ENCODE data around the gene ACAD9.
A peak's percentile ranks its signal among the peaks of the same experiment; 100 is the strongest.
"Not testable (repeated sequence)": the region's sequence is repeated elsewhere in the genome, so short reads cannot be mapped to it uniquely, and the experiment has no call there.

ACAD9 gene
- 31.9 to 82.3 (median 53.6) reads per million in 17 experiments for total RNA-seq

DNA sequence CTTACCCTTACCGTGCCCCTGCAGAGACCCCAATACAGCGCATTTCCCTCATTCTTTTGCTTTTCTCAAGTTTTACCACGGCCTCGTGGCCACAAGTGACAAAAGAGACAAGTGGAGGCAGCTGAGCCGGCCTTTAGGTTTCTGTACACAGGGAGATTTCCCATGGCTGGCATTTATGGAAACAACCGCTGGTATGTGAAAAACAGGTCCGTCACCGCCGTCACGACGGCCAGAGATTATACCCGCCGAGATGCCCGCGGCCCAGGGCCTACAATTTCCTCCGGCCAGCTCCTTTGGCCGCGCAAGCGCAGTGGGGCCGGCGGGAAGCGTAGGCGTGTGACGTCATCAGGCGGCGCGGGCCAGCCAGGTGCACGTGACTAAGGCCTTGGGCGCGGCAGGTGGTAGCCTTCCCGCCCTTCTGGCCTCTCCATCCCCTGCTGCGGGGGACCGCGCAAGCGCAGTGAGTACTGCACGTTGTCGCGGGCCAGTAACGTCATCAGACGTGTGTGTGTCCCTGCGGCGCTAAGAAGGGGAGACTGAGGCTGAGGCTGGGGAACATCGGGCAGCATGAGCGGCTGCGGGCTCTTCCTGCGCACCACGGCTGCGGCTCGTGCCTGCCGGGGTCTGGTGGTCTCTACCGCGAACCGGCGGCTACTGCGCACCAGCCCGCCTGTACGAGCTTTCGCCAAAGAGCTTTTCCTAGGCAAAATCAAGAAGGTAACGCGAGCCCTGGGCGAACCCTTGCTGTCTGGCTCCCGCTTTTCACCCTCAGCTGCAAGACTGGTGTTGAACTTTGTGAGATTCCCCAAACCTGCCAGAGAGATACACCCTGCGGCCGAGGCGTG lies at the start of gene ACAD9:
TSS of gene ACAD9 (plus strand) at position 496 of the 845 bp plus-strand sequence. CDS start at position 568, 72 bp downstream.
- peak; percentile 99 for DNase-seq

DNA sequence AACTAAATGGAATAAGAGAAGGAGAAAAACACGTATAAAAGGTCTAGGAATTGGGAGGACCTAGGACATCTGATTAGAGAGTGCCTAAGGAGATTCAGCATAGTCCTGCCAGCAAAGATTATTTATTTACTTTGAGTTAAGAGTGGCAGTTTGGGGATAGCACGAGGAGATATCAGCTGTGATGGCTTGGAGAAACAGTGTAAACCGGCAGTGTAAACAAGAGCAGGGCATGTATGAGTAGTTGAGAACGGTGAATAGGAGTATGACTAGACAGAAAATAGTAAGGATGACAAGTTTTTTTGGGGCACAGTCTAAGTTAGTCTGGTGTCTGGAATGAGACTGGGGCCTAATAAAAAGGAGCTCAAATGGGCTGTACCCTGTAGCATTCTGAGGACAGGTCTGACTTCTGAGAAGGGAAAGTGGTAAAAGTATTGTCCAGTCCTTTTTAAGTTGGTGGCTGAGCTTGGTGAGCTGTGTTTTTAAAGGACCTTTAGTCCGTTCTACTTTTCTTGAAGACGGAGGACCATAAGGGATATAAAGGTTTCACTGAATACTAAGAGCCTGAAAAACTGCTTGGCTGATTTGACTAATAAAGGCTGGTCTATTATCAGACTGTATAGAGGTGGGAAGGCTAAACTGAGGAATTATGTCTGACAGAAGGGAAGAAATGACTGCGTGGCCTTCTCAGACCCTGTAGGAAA lies 49.3 kb upstream of the ACAD9 start:
- not testable (repeated sequence) for DNase-seq

DNA sequence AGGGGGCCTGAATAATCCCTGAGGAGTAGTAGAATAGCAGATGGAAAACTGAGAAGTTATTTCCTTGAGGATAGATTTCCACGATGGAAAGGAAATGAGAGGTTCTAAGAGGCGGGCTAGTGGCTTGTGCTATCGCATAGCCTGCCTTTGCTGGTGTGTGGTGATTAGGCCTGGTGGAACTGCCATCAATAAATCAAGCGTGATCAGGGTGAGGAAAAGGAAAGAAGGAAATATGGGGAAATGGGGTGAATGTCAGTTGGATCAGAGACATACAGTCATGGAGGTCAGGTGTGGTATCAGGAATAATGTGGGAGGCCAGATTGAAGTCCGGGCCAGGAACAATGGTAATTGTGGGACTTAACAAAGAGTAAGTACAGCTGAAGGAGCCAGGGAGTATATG lies 48.7 kb upstream of the ACAD9 start:
- DNase-seq, result not testable (repeated sequence)

DNA sequence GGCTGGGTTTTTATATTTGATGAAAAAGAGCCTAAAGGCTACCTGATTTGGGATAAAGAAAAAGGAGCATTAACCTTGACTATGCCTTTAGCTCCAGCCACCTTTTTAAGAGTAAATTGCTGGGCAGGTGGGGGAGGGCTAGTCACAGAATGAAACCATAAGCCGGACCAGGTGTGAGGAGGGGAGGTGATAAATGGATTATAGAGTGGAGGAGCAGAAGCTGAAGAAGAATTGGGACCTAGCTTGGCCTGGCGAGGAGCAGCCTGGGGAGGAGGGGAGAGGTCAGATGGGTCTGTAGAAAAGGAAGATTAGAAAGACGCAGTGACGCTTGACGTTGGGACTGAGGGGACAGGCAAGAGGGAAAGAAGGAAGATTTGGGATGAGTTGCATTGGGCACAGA lies 46.4 kb upstream of the ACAD9 start:
- not testable (repeated sequence) for DNase-seq

DNA sequence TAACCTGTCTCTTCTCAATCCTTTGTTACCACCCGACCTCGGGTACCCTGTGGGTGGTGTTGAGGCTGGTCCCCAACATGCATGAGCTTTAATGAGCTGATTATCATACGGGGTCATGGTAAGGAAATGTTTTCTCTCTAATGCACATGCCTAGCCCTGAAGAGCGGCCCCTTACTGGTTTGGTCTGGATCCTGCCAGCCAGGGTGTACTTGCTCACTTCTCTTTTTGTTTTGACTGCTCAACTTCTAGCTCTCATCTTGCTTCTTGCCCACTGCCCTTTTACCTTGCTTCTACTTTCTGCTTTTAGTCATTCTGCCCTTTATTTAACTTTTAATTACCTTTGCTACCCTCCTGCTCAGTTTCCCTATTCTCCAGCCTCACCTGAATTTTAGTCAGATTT lies 44.3 kb upstream of the ACAD9 start:
- DNase-seq, result no peak

DNA sequence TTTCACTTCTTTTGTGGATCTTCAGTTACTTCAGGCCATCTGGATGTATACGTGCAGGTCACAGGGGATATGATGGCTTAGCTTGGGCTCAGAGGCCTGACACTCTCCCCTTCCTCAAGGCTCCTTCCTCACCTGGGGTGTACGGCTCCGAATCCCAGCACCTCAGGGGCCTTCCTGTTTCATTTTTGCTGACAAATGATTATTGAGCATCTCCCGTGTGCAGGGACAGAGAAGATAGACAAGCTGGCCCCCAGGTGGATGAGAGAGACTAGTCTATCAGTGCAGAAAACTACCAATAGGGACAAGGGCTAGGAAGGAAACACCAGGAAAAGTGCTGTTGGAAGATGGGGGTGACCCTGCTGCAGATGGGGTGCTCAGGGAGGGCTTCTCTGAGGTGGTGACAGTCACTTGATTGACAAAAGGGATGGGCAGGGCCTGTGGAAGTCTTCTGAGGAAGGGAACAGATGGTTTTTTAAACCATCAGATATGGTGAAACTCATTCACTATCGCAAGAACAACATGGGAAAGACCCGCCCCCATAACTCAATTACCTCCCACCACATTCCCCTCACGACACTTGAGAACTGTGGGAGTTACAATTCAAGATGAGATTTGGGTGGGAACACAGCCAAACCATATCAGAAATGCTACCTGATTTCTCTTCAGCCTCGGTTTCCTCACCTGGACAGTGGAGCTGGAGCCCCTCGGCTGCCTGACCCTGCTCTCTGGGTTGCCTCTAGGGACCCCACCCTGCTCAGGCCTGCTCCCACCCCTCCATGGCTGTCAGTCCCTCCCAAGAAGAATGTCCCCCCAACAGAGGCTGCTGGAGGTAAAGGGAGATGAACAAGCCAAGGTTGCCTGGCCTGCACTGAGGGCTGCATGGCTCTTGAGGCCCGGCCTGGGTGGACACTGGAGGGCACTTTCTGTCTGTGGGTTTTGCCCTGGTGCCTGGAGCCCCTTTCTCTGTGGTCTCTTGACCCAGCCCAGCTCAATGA lies 37.2 kb upstream of the ACAD9 start:
- DNase-seq, result no peak

DNA sequence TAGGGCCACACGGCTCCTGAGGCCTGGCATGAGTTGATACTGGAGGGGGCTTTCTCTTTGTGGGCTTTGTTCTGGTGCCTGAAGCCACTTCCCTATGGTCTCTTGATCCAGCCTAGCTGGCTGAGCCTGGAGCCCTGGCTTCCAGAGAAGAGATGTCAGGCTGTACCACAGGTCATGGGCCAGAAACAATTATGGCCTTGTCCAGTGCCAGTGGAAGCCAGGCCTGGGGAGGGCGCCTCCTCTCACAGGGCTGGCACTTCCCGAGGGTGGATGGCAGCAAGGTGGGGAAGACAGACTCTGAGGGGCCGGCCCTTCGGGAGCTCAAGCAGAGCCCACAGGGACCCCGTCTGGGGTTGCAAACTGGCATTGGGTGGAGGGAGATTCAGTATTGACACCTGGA lies 34.9 kb upstream of the ACAD9 start:
- DNase-seq, result no peak

DNA sequence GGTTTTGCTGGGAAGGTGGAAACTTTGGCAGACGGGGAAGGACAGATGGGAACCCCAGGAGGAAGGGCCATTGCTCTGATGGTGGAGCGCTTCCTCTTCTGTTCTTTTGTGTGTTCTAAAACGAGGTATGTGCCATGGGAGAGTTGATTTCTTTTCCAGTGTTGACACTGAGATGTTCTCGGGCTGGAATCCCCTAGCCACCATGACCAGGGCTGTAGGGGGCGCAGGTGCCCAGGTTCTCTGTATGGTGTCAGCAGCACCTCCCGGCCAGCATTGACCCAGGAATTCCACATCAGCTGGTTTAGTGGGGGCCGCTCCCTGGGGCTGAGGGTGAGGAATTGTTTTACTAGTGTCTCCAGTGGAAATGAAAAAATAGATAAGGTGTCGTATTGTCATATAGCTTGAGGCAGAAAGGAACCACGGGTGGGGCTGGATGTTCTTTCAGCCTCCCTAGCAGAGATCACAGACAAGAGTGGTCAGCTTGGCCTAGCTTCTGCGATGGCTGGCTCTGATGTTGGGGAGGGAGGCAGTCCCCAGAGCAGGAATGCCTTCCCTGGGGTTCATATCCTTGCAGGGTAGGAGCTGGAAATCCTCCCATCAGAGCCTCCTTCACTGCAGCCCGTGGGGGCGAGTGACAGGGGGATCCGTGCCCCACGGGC lies 34.2 kb upstream of the ACAD9 start:
- DNase-seq, result peak in 2 of 4 experiments; percentile 30 to 35

DNA sequence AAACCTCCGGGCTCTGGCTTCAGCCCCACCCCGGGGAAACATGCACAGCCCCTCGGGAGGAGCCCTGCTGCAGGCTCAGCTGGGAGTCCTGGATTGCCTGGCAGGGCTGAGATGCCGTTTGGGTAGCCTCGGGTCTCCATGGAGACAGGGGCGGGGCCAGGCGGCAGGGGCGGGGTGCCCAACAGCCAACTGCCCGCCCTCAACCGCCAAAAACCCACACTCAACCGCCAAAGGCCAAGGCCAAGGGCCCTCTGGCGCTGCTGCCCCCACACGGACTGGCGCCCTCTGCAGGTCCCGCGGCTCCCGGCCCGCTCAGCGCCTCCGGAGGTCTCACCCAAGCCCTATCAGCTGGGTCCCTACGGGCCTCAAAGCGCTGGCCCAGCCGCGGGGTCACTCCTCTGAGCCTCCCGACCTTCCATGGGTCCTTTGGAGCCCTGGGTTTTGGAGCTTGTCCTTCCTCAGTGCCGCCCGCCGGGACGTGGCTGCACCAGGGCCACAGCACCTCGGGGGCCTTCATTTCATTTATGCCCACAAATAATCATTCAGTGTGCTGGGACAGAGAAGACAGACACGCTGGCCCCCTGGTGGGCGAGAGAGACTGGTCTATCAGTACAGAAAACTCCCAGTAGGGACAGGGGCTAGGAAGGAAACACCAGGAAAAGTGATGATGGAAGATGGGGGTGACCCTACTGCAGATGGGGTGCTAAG lies 33.5 kb upstream of the ACAD9 start:
- DNase-seq, result peak; percentile 61 to 88 (median 78)

DNA sequence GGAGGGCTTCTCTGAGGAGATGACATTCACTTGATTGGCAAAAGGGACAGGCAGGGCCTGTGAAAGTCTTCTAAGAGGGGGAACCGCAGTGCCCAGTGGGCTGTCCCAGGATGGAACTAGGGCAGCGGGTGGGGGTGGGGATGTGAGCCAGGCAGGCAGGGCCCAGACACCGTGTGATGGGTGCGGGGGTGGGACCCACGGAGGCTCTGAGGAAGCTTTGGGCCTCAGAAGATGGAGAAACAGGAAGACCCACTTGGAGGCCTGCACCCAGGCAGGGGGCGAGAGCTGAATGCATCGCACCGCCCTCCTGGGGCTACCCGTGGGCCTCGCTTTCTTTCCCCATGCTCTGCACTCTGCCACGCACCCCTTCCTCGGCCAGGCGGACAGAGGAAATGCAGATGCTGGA lies 32.9 kb upstream of the ACAD9 start:
- peak; percentile 83 to 93 (median 91) for DNase-seq

DNA sequence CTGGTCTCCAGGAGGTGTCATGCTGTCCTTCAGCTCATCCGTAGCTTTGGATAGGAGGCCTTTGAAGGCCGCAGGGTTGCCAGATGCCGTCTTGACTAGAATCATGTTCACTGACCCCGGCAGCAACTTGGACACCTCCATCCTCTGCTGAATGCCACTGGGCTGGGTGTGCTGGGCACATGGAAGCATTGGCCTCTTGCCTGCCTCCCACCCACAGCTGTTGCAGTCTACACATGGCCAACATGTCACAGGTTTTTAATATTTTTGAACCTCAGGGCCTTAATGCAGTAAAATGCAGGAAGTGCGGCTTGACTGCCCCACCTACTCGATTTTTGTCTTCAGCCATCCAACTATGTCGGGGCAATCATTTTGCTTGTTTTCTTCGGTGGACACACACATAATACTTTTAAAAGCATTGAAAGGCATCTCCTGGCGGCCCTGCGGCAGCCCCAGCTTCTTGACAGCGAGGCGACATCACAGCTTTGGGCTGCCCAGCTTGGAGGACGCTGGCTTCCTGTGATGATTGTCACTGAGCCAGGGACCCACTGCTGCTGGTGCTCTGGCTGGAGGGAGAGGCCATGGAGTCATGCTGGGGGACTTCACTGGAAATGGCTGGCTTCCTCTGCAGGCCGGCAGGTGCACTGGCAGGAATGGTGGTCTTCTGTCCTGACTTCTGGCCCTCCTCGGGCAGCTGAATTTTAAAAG lies 31.6 kb upstream of the ACAD9 start:
- DNase-seq, result peak in 3 of 4 experiments; percentile 23 to 36 (median 26)

DNA sequence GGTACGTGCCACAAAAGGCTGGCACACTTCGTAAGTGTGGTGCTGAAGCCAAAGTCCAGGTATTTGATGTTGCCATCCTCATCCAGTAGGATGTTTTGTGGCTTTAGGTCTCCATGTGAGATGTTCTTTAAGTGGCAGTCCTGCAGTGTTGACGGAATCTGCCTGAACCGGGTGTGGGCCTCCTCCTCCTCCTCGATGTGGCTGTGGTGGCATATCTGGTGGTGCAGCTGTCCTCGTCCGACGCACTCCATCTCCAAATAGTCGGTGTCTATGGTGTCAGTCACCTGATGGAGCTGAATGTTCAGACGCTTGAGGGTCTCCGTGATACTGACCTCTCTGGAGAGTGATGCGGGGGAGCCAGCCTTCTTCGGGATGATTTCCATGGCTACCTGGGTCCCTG lies 30.5 kb upstream of the ACAD9 start:
- no peak for DNase-seq

DNA sequence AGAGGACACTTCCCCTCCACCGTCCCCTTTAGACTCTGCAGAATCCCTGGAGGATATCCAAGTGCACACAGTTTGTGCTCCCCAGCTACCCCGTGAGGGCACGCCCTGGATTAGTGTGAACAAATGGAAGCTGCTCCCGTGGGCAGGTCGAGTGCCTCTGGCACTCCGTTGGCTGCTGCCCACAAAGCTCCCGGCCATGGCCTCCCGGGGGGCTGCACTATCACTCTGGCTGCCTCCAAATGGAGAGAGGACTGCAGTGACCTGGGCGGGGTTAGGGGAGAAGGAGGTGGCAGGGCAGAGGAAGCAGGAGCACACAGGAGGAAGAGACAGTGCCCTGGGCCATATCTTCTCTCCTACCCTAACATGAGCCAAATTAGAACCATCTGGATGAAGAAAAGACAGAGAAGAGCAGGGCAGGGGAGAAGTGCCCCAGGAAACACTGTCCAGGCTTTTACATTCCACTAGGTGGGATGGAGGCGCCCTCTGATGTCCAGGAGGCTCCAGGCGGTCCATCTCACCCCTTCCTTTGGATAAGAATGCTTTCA lies 29.4 kb upstream of the ACAD9 start:
- DNase-seq, result peak in 2 of 4 experiments; percentile 33 to 44

DNA sequence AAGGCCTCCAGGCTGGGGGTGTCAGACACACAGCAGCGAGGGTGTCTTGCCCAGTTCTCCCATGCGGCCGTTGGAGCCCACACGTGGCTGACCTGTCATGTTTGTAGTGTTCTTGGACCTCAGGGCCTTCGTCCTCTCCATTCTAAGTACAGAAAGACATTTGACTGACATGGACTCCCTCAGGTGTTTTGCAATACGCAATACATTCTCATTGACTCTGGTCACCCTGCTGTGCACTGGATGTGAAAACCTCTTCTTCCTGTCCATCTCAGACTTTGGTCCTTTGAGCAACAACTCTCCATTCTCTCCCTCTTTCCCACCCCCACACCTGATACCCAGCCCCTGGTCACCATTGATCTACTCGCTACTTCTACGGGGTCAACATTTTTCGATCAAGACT lies 28.9 kb upstream of the ACAD9 start:
- no peak for DNase-seq

DNA sequence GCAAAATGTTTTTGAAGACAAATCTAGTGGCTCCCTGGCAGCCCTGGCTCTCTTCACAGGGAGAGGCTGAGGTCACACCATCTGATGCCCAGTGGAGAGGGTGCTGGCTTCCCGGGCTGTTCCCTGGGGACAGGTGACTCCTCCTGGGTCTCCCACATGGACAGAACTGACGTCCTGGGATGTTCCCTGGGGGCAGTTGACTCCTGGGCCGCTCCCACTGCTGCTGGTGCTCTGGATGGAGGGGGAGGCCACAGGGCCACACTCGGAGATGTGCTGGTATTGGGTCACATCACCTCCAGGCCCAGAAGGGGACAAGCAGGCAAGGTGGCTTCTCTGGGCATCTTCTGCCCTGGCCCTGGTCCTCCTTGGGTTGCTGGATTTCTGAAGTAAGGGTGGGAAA lies 27.8 kb upstream of the ACAD9 start:
- no peak for DNase-seq

DNA sequence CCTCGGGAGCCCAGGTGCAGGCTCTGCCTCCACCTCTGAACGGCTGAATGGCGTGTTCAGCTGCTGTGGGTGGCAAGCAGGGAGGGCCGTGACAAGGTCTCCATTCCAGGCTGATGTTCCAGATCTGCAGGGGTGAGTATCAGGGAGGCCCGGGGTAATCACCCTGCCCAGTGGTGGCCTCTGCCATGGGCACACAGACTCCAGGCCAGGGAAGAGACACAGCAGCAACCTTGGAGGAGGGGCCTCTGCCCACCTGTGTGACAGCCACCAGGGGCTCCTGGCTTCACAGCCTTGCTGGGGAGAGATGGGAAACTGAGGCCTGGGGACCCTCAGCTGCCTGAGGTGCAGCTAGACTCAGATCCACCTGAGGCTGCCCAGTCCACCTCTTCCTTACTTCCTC lies 25.6 kb upstream of the ACAD9 start:
- DNase-seq, result no peak

DNA sequence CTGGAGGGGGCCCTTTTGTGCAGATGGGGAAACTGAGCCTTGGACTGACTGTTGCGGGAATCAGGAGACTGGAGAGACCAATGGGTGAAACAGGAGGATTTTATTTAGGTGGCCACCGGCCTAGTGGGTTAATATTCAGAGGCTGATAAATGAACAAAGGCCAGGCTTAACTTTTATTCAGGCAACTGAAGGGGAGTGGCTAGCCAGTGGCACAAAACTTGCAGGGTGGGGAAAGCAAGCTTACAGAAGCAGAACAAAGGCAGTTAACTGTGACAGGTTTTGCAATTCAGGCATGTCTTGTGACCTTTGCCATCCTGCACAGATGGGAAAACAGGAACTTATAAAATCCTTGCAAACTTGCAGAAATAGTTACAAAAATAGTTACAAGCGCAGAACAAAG lies 24.9 kb upstream of the ACAD9 start:
- DNase-seq, result peak; percentile 78 to 93 (median 90)

DNA sequence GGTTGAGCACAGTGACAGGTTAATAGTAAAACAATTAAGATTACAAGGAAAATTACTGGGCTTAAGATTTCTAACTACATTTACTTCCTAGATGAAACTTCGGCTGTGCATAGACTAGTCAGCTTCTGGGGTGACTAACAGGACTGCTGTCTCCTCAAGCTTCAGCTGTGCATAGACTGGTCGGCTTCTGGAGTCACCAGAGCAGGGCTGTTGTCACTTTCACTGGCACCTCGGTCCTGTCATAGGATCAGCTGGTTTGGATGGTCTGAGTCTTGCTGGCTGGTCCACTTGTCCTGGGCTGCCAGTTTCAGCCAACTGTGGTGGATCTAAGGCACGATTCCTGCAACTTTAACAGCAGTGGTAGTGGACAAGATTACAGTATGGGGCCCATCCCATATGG lies 23.9 kb upstream of the ACAD9 start:
- DNase-seq, result peak; percentile 60 to 85 (median 77)

DNA sequence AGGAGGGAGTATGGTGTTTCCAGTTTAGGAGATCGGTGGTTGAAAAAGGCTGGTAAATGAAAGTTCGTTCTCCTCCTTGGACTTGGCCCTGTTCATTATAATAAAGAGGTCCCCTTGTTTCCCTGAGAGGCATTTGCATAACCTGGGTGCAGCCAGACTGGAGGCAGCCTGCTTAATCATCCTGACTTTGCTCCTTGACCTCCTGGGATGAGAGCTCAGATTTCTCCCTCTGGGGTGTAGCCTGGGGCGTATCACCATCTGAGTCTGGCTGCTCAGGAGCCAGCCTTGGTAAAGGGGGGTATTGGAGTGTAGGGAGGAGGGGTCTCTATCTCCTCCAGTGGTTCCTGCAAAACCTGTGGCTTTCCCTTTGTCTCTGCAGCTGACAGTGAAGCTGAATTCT lies 21.3 kb upstream of the ACAD9 start:
- no peak for DNase-seq

DNA sequence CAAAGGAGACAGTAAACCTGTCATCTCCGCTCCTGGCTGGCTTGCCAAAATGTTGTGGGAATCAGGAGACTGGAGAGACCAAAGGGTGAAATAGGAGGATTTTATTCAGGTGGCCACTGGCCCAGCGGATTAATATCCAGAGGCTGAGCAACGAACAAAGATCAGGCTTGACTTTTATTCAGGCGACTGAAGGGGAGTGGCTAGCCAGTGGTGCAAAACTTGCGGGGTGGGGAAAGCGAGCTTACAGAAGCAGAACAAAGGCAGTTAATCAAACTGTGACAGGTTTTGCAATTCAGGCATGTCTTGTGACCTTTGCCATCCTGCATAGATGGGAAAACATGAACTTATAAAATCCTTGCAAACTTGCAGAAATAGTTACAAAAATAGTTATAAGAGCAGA lies 19.8 kb upstream of the ACAD9 start:
- DNase-seq, result peak; percentile 18 to 61 (median 41)

All from suppressor macrophage (primary cell).